SK-N-SH (cell line): ENCODE results near the gene ZEB2. TPM values are rescaled to one million over a fixed set of nuclear protein-coding genes. Genes with fewer than 3 reads are reported as not detected.

Experiments
- CTCF ChIA-PET: fragments of 300-600, 350-600 bp; formaldehyde crosslinking; extraction: SDS; loops from one replicate; lab custom pipeline; 2021; lab: Yijun Ruan, JAX
- POLR2A ChIA-PET: fragments of 350-600 bp; sonication (Branson Sonifier 250); formaldehyde crosslinking; extraction: SDS; loops from one replicate; lab custom pipeline; 2020; ENCODE audit warnings: antibody characterized with exemption, inconsistent platforms; lab: Yijun Ruan, JAX
- DNase-seq: peaks from one replicate; pipeline ENCODE4 v3.0.0; 2012
- H2AFZ ChIP-seq: fragments of 200-600 bp; sonication (generic); 2 replicates; pipeline ENCODE4 v1.8.1; 2016; ENCODE audit warnings: antibody characterized with exemption, mild to moderate bottlenecking, low read depth
- H3F3A ChIP-seq: fragments of 200-600 bp; sonication (generic); replicated peaks from 2 replicates; pipeline ENCODE3; 2016; ENCODE audit warnings: antibody characterized with exemption, mild to moderate bottlenecking; ENCODE audit not compliant: insufficient read depth
- H3K27ac ChIP-seq, 2 experiments: fragments of 200-500 bp in 1 of 2; fragments of 200-600 bp in 1 of 2; sonication (Bioruptor generic) in 1 of 2; sonication (generic), shearing (Covaris generic) in 1 of 2; 2 replicates each; pipeline versions ENCODE4 v1.5.1 to v1.6.1; 2014 to 2016; ENCODE audit warnings: low read depth in 2 of 2, inconsistent platforms in 1 of 2, low read length in 1 of 2, mild to moderate bottlenecking in 1 of 2, mixed read lengths in 1 of 2
- H3K27me3 ChIP-seq: fragments of 200-600 bp; sonication (generic), shearing (Covaris generic); 2 replicates; pipeline ENCODE4 v1.6.1; 2016; ENCODE audit warnings: mixed run types; ENCODE audit not compliant: insufficient read depth
- H3K36me3 ChIP-seq, 2 experiments: fragments of 200-500 bp in 1 of 2; fragments of 200-600 bp in 1 of 2; sonication (Bioruptor generic) in 1 of 2; sonication (generic) in 1 of 2; replicated peaks in 1 of 2; 2 replicates each; pipeline versions ENCODE3 to v1.5.1; 2014 to 2016; ENCODE audit warnings: low read length in 1 of 2, mild to moderate bottlenecking in 1 of 2; ENCODE audit not compliant: insufficient read depth in 2 of 2, control insufficient read depth in 1 of 2
- H3K4me1 ChIP-seq, 2 experiments: fragments of 200-500 bp in 1 of 2; fragments of 200-600 bp in 1 of 2; sonication (Bioruptor generic) in 1 of 2; sonication (generic), shearing (Covaris generic) in 1 of 2; 2 replicates each; pipeline versions ENCODE4 v1.5.1 to v1.6.1; 2014 to 2016; ENCODE audit warnings: low read depth in 1 of 2, low read length in 1 of 2, mixed run types in 1 of 2; ENCODE audit not compliant: insufficient read depth in 2 of 2, control insufficient read depth in 1 of 2
- H3K4me2 ChIP-seq: fragments of 200-600 bp; sonication (generic), shearing (Covaris generic); 2 replicates; pipeline ENCODE4 v1.6.1; 2017; ENCODE audit warnings: mixed run types
- H3K4me3 ChIP-seq, 2 experiments: fragments of 200-500 bp in 1 of 2; fragments of 200-600 bp in 1 of 2; sonication (Bioruptor generic) in 1 of 2; sonication (generic), shearing (Covaris generic) in 1 of 2; 2 replicates each; pipeline versions ENCODE4 v1.5.1 to v1.8.1; 2014 to 2016; ENCODE audit warnings: low read depth in 2 of 2, inconsistent platforms in 1 of 2, low read length in 1 of 2, mild to moderate bottlenecking in 1 of 2, mixed read lengths in 1 of 2, moderate library complexity in 1 of 2
- H3K79me2 ChIP-seq: fragments of 200-600 bp; sonication (generic); 2 replicates; pipeline ENCODE4 v1.8.1; 2017; ENCODE audit warnings: mild to moderate bottlenecking; ENCODE audit not compliant: insufficient read depth
- H3K9ac ChIP-seq: fragments of 200-600 bp; sonication (generic); 2 replicates; pipeline ENCODE4 v1.6.1; 2017; ENCODE audit warnings: mixed run types
- H3K9me2 ChIP-seq: fragments of 200-600 bp; sonication (generic); 2 replicates; pipeline ENCODE4 v1.6.1; 2017; ENCODE audit warnings: mixed run types
- H3K9me3 ChIP-seq: fragments of 200-600 bp; sonication (generic); 2 replicates; pipeline ENCODE4 v1.6.1; 2017; ENCODE audit warnings: mixed run types, mild to moderate bottlenecking, moderate library complexity
- H4K20me1 ChIP-seq: fragments of 200-600 bp; sonication (generic); 2 replicates; pipeline ENCODE4 v1.6.1; 2017; ENCODE audit warnings: mild to moderate bottlenecking, mixed run types; ENCODE audit not compliant: insufficient read depth
- ELF1 ChIP-seq: IDR thresholded peaks from 2 replicates; pipeline ENCODE4 v1.4.0; 2012
- EP300 ChIP-seq, 2 experiments: IDR thresholded peaks; 2 replicates each; pipeline versions ENCODE4 v1.4.0 to v1.6.1; 2012; ENCODE audit warnings: borderline replicate concordance in 1 of 2, low read depth in 1 of 2, low read length in 1 of 2
- EZH2phosphoT487 ChIP-seq: fragments of 200-600 bp; sonication (generic); IDR thresholded peaks from 2 replicates; pipeline ENCODE4 v1.6.1; 2017; ENCODE audit warnings: low read depth, mixed run types, mild to moderate bottlenecking, antibody characterized with exemption, moderate library complexity, borderline replicate concordance
- FOXM1 ChIP-seq: IDR thresholded peaks from 2 replicates; pipeline ENCODE4 v1.4.0; 2012; ENCODE audit warnings: low read depth, mild to moderate bottlenecking
- JUND ChIP-seq: IDR thresholded peaks from 2 replicates; pipeline ENCODE4 v1.4.0; 2012
- MEF2A ChIP-seq: IDR thresholded peaks from 2 replicates; pipeline ENCODE4 v1.4.0; 2012; ENCODE audit warnings: low read depth, borderline replicate concordance
- NFIC ChIP-seq: IDR thresholded peaks from 2 replicates; pipeline ENCODE4 v1.4.0; 2012; ENCODE audit warnings: borderline replicate concordance
- RFX5 ChIP-seq: IDR thresholded peaks from 2 replicates; pipeline ENCODE4 v1.6.1; 2012; ENCODE audit warnings: mild to moderate bottlenecking, improper control_type of control experiment, low read length
- RXRA ChIP-seq: IDR thresholded peaks from 2 replicates; pipeline ENCODE4 v1.4.0; 2012; ENCODE audit warnings: low read depth, mild to moderate bottlenecking, borderline replicate concordance
- SMC3 ChIP-seq: IDR thresholded peaks from 2 replicates; pipeline ENCODE4 v1.6.1; 2012; ENCODE audit warnings: low read depth, low read length, improper control_type of control experiment
- TEAD4 ChIP-seq: IDR thresholded peaks from 2 replicates; pipeline ENCODE4 v1.4.0; 2012; ENCODE audit warnings: mild to moderate bottlenecking, borderline replicate concordance; ENCODE audit not compliant: insufficient read depth
- YY1 ChIP-seq: IDR thresholded peaks from 2 replicates; pipeline ENCODE4 v1.4.0; 2012; ENCODE audit warnings: low read depth, mild to moderate bottlenecking
- WGBS: methylation state at CpG from one replicate; pipeline ENCODE4 v1.1.6; 2017; ENCODE audit warnings: low lambda C conversion rate; 5-methylcytosine and 5-hydroxymethylcytosine counted together
- polyA plus RNA-seq, 3 experiments: library from polyadenylated mRNA; depleted of rRNA; stranded (reverse); fragments of >200 nt; gene quantifications; 2 replicates each; pipeline ENCODE4 v1.2.3, GENCODE V29; 2012
- TF ChIP-seq, protein P1 (sequence below): fragments of 150-350 bp; IDR thresholded peaks from 2 replicates; pipeline ENCODE4 v1.6.1; 2017; ENCODE audit warnings: antibody characterized with exemption, low read length, low read depth, borderline replicate concordance
- TF ChIP-seq, protein P2 (sequence below): IDR thresholded peaks from 2 replicates; pipeline ENCODE4 v1.4.0; 2012; ENCODE audit warnings: low read depth, borderline replicate concordance
- TF ChIP-seq, protein P3 (sequence below): IDR thresholded peaks from 2 replicates; pipeline ENCODE4 v1.4.0; 2012; ENCODE audit warnings: low read depth, borderline replicate concordance
- TF ChIP-seq, protein P4 (sequence below): fragments of 200-600 bp; sonication (generic); IDR thresholded peaks from 2 replicates; pipeline ENCODE4 v1.6.1; 2017; ENCODE audit warnings: antibody characterized with exemption, mild to moderate bottlenecking, moderate library complexity

ZEB2 gene
- polyA plus RNA-seq, 1 of the 3 experiments (the other 2 are of a cell fraction), result 16.3 TPM

DNA sequence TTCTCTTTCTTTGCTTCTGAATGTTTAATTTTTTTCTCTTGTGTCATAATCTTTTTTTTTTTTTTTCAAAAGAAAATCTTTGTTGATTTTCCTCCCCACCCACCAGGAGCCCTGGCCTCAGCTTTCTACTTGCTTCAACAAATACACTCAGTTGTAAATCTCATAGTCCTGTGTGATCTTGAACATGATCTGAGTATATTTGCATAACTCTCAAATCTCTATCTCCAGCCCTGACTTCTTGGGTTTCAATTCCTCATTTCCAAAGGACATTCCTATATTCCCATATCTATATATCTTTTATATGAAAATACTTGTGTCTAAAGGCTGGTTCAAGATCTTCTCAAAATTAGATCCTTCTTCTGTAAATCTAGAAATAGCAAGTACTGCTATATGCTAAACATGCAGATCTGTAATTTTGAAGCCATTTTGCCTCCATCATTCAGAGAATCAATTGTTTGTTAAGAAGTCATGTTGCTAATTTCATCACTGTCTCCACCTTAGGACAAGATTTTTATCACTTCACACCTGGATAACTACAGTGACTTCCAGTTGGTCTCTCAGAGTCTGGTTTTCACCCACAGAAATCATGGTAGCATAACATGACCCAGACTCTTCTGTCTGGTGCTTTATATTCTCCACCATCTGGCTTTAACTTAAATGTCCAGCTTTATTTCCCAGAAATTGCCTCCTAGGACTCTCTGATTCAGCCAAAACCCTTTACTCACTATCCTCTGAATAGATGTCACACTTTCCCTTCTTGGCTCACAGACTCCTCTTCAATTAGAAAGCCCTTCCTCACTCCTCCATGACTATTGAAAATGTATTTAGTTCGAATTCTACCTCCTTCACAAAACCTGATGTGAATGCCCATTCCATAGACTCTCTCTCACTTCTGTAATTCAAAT, 98.1 kb downstream of the ZEB2 start:
- Histone ChIP-seq H4K20me1 (no peaks in the 10 kb centered on the region; the same call in 1 of the 2 replicates), H3K27ac (no peak overlapping the region), H3K4me3 (no peak overlapping the region), H3K79me2 (peaks cover 9% of the 10 kb centered on the region; the same call in 1 of the 2 replicates), H3K36me3 (peaks cover 34 to 58% of the 10 kb centered on the region in 2 experiments), H3K9me3 (no peaks in the 10 kb centered on the region), H3K9ac (no peak overlapping the region), H3F3A (peaks cover 7% of the 10 kb centered on the region), H2AFZ (no peak overlapping the region), H3K27me3 (no peaks in the 10 kb centered on the region), H3K4me2 (no peak overlapping the region), H3K4me1 (peaks cover 0 to 8% of the 10 kb centered on the region in 2 experiments; a peak in 2 of 4 replicates), H3K9me2 (no peaks in the 10 kb centered on the region)
- CTCF ChIA-PET, result no interaction called here
- POLR2A ChIA-PET, result no interaction called here
- WGBS, result 88% methylated on average over 1 of the region's 1 CpG
- DNase-seq, result no peak
- TF ChIP-seq RFX5, result no peak
- no peak for TF ChIP-seq NFIC
- TF ChIP-seq, protein P1, sequence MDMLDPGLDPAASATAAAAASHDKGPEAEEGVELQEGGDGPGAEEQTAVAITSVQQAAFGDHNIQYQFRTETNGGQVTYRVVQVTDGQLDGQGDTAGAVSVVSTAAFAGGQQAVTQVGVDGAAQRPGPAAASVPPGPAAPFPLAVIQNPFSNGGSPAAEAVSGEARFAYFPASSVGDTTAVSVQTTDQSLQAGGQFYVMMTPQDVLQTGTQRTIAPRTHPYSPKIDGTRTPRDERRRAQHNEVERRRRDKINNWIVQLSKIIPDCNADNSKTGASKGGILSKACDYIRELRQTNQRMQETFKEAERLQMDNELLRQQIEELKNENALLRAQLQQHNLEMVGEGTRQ, result no peak
- TF ChIP-seq EP300 (IDR thresholded peaks at IDR 0.05; ENCODE audit: borderline replicate concordance in 1 of 2, low read depth in 1 of 2, low read length in 1 of 2), result no peak

DNA sequence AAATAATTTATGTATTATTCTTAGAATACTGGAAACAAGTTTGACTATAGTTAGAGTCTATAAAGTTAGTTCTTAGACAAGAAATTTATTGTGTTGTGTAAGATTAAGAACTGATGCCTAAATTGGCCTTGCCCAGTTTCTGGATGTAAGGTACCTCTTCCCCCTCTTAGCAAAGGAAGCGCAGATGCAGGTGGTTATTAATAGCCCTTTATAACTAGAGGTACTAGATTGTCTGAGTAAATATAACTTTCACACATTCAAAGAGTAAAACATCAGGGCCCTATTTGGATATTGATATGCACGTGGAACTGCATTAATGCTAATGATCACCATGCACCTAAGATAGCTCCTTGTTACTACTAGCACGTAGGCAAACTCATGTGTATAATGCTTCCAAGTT, 100.7 kb downstream of the ZEB2 start:
- Histone ChIP-seq H3K4me1 (no peaks in the 10 kb centered on the region), H4K20me1 (no peaks in the 10 kb centered on the region), H3F3A (peaks cover 4% of the 10 kb centered on the region), H3K4me2 (no peak overlapping the region), H2AFZ (no peak overlapping the region), H3K79me2 (no peaks in the 10 kb centered on the region; the same call in 1 of the 2 replicates), H3K9me3 (no peaks in the 10 kb centered on the region), H3K27me3 (no peaks in the 10 kb centered on the region), H3K27ac (no peak overlapping the region), H3K36me3 (peaks cover 32 to 53% of the 10 kb centered on the region in 2 experiments), H3K4me3 (no peak overlapping the region), H3K9ac (no peak overlapping the region), H3K9me2 (no peaks in the 10 kb centered on the region)
- POLR2A ChIA-PET, result no interaction called here
- no peak for DNase-seq
- CTCF ChIA-PET, result no interaction called here
- WGBS, result 98% methylated on average over 3 of the region's 3 CpGs
- TF ChIP-seq RXRA (no peak), RFX5 (no peak), JUND (no peak), NFIC (no peak), TEAD4 (no peak), EZH2phosphoT487 (no peak), YY1 (no peak), SMC3 (no peak), MEF2A (no peak), ELF1 (no peak), EP300 (IDR thresholded peaks at IDR 0.05; ENCODE audit: borderline replicate concordance in 1 of 2, low read depth in 1 of 2, low read length in 1 of 2) (no peak), FOXM1 (no peak)
- TF ChIP-seq, protein P2, sequence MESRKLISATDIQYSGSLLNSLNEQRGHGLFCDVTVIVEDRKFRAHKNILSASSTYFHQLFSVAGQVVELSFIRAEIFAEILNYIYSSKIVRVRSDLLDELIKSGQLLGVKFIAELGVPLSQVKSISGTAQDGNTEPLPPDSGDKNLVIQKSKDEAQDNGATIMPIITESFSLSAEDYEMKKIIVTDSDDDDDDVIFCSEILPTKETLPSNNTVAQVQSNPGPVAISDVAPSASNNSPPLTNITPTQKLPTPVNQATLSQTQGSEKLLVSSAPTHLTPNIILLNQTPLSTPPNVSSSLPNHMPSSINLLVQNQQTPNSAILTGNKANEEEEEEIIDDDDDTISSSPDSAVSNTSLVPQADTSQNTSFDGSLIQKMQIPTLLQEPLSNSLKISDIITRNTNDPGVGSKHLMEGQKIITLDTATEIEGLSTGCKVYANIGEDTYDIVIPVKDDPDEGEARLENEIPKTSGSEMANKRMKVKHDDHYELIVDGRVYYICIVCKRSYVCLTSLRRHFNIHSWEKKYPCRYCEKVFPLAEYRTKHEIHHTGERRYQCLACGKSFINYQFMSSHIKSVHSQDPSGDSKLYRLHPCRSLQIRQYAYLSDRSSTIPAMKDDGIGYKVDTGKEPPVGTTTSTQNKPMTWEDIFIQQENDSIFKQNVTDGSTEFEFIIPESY, result no peak
- TF ChIP-seq, protein P3, sequence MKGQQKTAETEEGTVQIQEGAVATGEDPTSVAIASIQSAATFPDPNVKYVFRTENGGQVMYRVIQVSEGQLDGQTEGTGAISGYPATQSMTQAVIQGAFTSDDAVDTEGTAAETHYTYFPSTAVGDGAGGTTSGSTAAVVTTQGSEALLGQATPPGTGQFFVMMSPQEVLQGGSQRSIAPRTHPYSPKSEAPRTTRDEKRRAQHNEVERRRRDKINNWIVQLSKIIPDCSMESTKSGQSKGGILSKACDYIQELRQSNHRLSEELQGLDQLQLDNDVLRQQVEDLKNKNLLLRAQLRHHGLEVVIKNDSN, result no peak
- TF ChIP-seq, protein P4, sequence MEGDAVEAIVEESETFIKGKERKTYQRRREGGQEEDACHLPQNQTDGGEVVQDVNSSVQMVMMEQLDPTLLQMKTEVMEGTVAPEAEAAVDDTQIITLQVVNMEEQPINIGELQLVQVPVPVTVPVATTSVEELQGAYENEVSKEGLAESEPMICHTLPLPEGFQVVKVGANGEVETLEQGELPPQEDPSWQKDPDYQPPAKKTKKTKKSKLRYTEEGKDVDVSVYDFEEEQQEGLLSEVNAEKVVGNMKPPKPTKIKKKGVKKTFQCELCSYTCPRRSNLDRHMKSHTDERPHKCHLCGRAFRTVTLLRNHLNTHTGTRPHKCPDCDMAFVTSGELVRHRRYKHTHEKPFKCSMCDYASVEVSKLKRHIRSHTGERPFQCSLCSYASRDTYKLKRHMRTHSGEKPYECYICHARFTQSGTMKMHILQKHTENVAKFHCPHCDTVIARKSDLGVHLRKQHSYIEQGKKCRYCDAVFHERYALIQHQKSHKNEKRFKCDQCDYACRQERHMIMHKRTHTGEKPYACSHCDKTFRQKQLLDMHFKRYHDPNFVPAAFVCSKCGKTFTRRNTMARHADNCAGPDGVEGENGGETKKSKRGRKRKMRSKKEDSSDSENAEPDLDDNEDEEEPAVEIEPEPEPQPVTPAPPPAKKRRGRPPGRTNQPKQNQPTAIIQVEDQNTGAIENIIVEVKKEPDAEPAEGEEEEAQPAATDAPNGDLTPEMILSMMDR, result no peak
